NCI-H1092 (cell line): ENCODE measurements around the gene TBC1D22A.

Experiments
- DNase-seq: peaks from one replicate; lab custom pipeline; 2025; lab: John Stamatoyannopoulos, UW

Gene TBC1D22A

DNA sequence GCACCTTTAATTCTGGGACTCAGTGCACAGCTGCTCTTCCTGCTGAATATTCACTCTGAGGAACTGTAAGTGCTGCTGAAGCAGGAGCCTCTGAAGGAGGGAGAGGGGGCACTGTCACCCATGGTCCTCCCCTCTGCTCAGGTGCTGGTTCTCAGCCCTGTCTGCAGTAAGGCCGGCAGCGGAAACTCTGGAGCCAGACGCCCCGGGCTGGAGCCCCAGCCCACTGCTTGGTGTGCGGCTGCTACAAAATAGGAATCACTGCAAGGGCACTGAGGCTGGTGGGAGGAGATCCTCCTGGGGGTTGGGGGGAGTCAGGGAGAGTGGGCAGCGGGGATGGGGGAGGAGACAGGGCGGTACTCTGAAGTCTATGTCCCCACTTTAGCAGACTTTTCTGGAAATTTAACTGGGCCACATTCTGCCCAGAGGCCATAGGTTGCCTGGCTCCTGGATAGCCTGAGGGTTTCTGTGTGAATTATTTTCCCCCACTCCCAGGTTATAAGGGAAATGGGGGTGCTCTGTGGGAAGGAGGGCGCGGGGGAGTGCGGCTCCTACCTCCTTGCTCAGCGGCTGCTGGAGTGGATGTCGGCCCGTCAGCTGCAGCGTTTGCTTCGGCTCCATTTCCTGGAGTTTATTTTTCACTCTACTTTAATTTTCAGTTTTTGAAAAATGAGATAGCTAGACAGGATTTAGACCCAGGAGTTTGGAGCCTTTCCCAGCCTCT is 33.6 kb downstream of the TBC1D22A start:
- DNase-seq: no peak

DNA sequence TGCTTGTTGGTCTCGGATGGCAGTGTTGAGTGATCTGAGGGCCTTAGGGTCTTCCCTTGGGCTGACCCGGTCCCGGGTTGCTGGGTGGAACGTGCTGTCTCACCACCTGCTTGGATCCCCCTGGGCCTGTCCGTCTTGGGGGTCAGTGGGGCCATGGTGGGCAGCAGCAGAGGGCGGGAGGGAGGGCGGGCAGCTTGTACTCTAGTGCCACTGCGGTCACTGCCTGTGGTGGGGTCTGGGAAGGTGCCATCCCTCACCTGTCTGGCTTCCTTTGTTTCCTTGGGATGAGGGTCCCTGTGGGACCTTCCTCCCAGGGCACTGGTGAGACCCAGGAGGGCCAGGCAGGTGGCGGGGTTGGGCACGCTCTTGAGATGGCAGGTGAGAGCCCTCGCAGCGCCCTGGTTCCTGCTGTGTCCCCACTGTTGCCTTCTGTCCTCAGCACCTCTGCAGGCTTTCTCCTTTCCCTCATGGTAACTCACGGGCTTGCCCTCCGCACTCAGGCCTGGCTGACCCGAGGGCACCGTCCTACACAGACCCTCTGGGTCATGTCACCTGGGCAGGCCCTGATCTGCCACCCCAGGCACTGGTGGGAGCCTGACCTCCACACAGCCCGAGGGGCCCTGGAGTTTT is 34.2 kb downstream of the TBC1D22A start:
- DNase-seq: no peak

- no peak for DNase-seq
These were observed 34.9 kb downstream of the TBC1D22A start for GRCh38 chr22:46797355-46797754.

GRCh38 chr22:46798041-46798365 is 35.6 kb downstream of the TBC1D22A start:
- no peak for DNase-seq

DNA sequence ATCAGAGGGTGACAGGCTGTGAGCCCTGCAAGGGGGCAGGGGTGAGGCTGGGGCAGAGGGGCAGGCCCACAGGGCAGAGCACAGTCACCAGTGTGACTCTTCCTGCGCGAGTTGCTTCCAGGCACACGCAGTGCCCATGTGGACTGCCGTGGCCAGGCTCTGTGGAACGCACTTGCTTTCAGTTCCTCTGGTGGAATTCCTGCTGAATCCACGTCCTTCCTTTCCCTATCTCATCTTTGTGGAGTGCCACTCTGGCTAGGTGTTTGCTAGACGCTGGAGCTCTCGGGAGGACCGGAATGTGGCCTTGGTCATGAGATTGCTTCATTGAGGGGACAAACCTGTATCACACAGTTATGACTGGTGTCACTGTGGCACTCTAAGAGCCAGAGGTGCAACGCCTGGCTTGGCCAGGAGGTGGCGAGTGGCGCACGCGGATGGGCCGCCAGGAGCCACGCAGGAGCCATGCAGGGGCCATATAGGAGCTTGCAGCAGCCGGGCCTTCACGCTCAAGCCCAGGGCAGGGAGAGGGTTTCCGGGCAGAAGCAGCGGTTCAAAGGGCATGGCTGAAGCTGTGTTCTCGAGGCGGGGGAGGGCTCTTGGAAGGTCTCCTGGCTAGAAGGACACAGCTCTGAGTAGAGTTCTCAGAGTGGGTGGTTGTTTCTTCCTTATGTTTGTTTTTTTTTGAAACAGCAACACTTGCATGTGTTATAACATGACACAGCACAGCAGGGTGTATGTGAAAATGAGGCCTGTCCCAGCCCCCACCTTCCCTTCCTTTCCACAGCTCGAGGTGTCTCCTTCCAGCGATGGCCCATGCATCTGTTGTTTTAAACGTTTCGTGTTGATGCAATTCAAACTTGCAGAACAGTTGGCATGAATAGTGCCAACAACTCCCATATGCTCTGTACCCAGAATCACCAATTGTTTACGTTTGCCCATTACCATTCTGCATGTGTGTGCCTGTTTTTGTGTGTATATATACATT is 36.2 kb downstream of the TBC1D22A start:
- no peak for DNase-seq

DNA sequence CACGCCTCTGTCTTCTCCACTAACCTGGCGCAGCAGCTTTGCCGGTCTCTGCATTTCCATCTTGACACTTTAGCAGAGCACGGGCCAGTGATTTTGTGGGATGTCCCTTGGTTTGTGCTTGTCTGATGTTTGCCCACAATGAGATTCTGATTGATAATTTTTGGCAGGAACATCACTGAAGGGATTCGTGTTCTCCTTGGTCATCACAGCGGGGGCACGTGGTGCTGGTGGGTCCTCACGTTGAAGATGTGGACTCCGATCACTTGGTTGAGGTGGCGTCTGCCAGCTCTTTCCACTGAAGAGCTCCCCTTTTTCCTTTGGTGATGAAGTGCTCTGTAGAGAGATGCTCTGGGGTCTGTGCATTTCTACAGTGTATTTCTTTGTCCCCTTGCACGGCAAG is 37.2 kb downstream of the TBC1D22A start:
- no peak for DNase-seq

DNA sequence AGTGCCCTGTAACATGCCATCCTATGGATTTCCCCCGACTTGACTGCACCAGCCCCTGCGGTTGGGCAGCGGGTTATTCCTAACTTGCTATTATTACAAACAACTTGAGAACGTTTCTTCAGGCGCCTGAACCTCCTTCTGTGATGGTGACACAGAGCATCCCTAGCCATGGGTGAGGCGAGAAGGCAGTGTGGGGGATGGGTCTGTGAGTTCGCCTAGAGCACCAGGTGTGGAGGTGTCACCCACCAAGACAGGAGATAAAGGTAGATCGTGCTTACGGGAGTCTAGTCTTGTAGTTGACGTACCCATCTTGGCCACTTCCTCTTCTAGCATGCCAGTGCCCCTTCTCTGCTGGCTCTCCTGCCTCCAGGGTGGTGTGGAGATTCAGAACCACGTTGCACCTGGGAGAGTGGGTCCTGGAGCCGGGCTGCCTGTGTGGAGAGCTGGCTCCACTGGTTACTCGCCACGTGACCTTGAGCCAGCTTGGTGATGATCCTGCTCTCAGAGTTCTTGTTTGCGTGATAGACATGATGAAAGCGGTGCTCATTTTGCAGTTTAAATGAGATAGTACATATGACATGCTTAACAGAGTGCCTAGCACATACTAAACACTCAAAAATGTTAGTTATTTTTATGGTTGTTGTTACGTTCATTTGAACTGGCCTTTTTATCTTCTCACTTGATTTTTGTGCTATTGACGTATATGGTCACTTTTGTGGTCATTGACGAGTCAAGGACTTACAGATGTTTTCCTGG is 37.8 kb downstream of the TBC1D22A start:
- no peak for DNase-seq

GRCh38 chr22:46801331-46801811 is 38.9 kb downstream of the TBC1D22A start:
- no peak for DNase-seq

DNA sequence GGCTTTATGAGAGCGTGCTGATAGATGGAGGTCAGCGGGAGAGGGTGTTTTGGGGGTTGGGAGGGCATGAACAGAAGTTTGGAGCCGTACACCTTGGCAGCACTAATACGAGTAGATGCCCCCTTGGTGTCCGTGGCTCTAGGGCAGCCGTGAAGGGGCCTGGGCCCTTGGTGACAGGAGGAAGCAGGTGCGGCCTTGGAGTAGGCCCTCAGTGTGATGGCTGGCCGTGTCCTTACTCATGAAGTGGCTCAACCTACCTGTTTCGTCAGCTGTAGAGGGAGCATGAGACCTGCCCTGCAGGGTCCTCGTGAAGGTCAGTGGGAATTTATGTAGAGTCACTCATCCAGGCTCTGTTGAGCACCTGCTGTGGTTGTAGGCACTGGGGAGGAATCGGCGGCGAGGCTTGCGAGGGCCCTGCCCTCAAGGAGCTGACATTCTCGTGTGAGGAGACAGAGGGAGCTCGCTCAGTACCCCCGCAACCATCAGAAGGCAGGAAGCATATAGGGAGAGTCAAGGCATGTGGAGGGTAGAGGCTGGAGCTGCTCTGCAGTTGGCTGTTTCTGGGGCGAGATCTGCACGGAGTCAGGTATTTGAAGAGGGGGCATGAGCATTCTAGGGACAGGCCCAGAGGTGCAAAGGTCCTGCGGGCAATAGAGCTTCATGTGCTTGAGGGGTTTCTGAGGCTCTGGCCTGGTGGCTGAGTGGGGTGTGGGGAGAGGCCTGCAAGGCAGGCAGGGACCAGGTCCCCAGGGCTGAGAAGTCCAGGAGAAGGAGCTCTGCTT is 39.6 kb downstream of the TBC1D22A start:
- DNase-seq: no peak

- no peak for DNase-seq
These were observed 40.2 kb downstream of the TBC1D22A start for GRCh38 chr22:46802608-46803027.

DNA sequence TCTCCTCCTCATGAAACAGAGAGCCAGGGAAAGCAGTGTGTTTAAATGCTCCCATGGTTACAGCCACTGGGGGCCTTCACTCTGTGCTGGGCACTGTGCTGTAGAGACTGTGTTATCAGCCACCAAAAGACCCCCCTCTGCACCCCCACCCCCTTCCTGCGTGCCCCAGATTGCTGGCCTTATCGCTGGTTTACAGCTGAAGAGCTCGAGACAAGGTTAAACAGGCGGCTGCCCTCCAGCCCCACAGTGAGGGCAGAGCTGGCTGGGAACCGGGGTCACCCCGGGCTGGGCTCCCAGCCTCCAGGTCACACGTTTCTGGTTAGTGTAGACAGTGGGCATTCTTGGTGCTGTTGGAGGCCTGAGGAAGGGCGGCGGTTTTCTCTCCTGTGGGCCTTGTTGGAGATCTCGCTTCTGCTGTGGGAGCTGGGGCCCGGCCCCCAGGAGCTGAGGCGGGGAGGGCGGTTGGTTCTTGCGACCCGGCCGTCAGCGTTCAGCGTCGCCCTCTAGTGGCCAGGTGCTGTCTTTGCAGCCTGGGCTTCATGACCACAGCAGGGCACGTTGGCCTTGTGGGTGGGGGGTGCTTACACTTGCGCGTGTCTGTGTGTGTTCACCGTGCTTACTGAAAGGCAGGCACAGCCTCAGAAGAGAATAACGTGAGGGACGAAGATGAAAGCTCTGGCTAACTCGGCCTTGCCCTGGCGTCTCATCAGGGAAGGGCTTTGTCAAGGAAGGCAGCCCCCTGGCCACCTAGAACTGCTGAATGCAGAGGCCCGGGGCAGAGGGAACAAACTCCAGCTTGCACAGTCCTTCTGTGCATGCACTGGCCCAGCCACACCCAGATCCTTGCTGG is 40.8 kb downstream of the TBC1D22A start:
- DNase-seq: no peak

DNA sequence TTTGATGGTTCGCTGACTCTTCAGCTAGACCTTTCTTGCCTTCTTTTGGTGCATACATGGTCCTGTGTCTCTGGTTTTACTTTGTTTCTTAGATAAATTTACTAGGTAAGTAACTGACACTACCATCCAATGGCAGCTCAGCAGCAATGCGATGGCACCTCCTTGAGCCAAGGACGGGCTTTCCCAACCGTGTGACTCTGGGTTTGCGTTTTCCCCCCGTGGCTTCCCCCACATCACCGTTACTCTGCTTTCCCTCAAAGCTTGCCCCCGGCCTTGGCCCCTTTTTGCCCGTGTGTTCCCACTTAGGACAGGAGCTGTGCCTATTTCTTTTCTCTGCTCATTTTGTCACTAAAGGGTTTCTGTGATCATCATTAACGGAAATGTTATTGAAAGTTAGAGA is 41.5 kb downstream of the TBC1D22A start:
- no peak for DNase-seq

DNA sequence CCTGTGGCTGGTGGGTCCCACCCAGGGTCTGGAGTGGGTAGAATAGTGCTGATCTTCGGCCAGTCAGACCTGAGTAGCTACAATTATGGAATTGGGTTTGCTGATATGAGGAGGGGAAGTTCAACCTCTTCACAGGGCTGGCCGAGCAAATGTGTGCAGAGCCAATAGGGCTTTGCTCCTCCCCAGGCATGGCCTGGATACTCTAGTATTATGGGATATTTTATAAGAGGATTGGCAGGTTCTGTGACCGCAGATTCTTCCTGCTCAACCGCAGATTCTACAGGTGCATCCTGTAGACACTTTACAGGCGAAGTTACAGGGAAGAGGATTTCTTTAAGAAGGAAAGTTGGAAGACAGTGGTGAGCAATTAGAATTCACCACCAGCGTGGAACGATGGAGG is 44.3 kb downstream of the TBC1D22A start:
- DNase-seq: no peak

- no peak for DNase-seq
These were observed 45.0 kb downstream of the TBC1D22A start for GRCh38 chr22:46807458-46807857.

DNA sequence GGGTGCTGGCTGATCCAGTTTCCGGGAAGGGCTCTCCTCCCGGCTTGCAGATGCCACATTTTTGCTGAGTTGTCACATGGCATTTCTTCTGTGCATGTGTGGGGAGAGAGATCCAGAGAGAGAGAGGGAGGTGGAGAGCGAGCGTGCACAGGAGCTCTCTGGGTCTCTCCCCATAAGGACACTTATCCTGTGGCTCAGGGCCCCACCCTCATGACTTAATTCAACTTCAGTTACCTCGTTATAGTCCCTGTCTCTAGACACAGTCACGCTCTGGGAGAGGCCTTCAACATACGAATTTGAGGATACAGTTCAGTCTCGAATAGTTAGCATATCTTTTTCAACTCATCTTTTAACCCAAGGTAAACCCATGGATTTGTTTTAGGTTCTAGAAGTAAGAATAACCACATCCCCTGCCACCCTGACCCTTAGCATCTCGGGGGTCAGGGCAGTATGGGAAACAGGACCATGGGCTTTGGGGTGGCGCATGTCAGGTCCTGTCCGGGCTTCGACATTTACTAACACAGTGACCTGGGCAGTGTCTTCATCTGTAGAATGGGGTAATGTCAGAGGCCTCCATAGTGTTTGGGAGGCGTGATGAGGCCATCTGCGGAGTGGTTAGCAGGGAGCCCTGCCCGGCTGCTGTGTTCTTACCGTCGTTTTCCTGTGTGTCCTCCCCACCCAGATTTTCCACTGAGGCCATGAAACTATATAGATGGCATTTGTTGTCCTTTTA is 46.9 kb downstream of the TBC1D22A start:
- DNase-seq: no peak

DNA sequence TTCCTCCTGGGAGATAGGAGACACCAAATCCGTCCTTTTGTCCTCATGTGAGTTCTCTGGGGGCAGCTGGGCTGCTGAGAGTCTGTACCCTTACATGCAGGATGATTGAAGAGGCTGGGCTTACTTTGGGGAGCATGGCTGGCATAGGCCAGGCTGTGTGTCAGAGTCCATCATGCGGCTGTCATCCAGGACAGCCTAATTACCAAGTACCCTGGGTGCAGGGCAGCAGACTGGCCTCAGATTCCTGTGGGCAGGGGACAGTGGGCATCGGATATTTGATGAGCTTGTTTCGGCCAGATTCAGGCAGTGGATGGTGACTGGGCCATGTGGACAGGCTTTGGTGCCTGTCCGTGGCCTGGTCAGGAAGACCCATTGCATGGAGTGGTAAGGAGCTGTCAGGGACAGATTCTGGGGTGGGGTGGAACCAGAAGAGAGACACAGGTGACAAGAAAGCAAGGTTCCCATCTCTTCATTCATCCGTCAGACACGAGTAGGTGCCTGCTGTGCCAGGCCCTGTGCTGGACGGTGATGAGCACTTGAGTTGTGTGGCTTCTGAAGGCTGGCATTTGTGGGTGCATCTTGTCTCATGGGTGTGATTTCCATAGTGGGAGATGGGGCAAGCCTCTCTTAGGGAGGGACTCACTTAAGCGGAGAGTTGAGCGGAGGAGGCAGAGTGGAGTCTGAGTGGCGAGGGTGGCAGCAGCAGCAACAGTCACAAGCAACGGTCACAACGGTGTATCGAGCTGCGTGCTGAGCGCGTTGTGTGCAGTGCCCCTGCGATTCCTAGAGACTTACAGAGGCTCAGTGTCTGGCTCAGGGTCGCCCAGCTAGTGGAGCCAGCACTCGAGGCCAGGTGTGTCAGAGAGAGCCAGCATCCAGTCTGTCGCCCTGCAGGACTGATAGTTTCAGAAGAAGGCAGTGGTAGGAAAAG is 48.7 kb downstream of the TBC1D22A start:
- DNase-seq: no peak

- DNase-seq: no peak
These were observed 49.7 kb downstream of the TBC1D22A start for GRCh38 chr22:46812034-46812605.

GRCh38 chr22:46812788-46813187 is 50.3 kb downstream of the TBC1D22A start:
- no peak for DNase-seq
